Kidney (tissue), 14 donors: ENCODE data around the gene ECHS1. TPM values are rescaled to one million over a fixed set of nuclear protein-coding genes. Genes with fewer than 3 reads are reported as not detected.

Experiments
- DNase-seq, 5 donors: peaks; one replicate each; pipeline ENCODE4 v3.0.0-alpha.2; 2013 to 2020
- FAIRE-seq: peaks from 2 replicates; lab custom pipeline; 2012; peaks lifted over from hg19 to GRCh38; lab: Jason Lieb, UNC
- H3K27ac ChIP-seq, 2 donors: one replicate each; pipeline ENCODE4 v1.7.0; 2013; ENCODE audit warnings: low read depth in 2 of 2, low read length in 2 of 2, inconsistent platforms in 1 of 2
- H3K27me3 ChIP-seq: one replicate; pipeline ENCODE4 v1.7.1; 2013; ENCODE audit warnings: low read length, inconsistent platforms; ENCODE audit not compliant: control insufficient read depth, insufficient read depth
- H3K36me3 ChIP-seq, 3 donors: one replicate each; pipeline versions ENCODE4 v1.7.0 to v1.7.1; 2013; ENCODE audit warnings: low read length in 3 of 3, control low read depth in 1 of 3, inconsistent platforms in 1 of 3; ENCODE audit not compliant: insufficient read depth in 3 of 3, control insufficient read depth in 2 of 3
- H3K4me1 ChIP-seq, 3 donors: one replicate each; pipeline versions ENCODE4 v1.7.0 to v1.7.1; 2013; ENCODE audit warnings: low read length in 3 of 3, inconsistent platforms in 1 of 3, low read depth in 1 of 3; ENCODE audit not compliant: control insufficient read depth in 2 of 3, insufficient read depth in 2 of 3
- H3K4me3 ChIP-seq, 3 donors: one replicate each; pipeline versions ENCODE4 v1.7.0 to v1.8.1; 2013; ENCODE audit warnings: low read length in 3 of 3, control low read depth in 1 of 3, inconsistent platforms in 1 of 3
- H3K9ac ChIP-seq, 3 donors: one replicate each; pipeline versions ENCODE4 v1.7.0 to v1.7.1; 2013; ENCODE audit warnings: low read length in 3 of 3, control low read depth in 1 of 3, inconsistent platforms in 1 of 3
- H3K9me3 ChIP-seq, 3 donors: one replicate each; pipeline versions ENCODE4 v1.7.0 to v1.7.1; 2013; ENCODE audit warnings: low read length in 3 of 3, control low read depth in 1 of 3, inconsistent platforms in 1 of 3; ENCODE audit not compliant: control insufficient read depth in 2 of 3, insufficient read depth in 1 of 3
- CTCF ChIP-seq: IDR thresholded peaks from 3 replicates; pipeline ENCODE4 v1.5.1; 2012; ENCODE audit warnings: mild to moderate bottlenecking, moderate library complexity, borderline replicate concordance; ENCODE audit not compliant: insufficient read depth; ENCODE audit errors: extremely low read depth
- intact Hi-C: fragments of 100-400 bp; cut with DNase I; formaldehyde crosslinking; loops from one replicate; pipeline ENCODE4 v1.11.1; 2022
- polyA plus RNA-seq: library from polyadenylated mRNA; stranded (reverse); fragments of 350-450 nt; fragmentation: Illumina TruSeq; extraction: RNeasy Lipid Tissue Mini Kit (QIAGEN cat#74804); gene quantifications from one replicate; pipeline ENCODE4 v1.2.3, GENCODE V29; 2014; ENCODE audit warnings: low read depth, low replicate concordance; ENCODE audit not compliant: insufficient read depth
- total RNA-seq: library from RNA; stranded (reverse); fragmentation: NEBNext Ultra II Directional; extraction: Animal tissue kit (Norgen Biotek cat#: 25700); gene quantifications from one replicate; pipeline ENCODE4 v1.2.1, GENCODE V29; 2021
- donor health status: control.
- donor health status: control.
- donor health status: control.
- donor health status: control.
- donor health status: control.
- donor health status: DM: yes; HTN: yes; CAD: no.
- donor health status: Normal renal cell carcinoma (clear cell type).

ECHS1 gene
- total and polyA plus RNA-seq, 2 donors from 2014 or later: 85.6 to 599 TPM

GRCh38 chr10:133337370-133337725 lies 35.8 kb downstream of the ECHS1 start:
- no peak for TF ChIP-seq CTCF
- Histone ChIP-seq H3K27me3 (peaks cover 21% of the 10 kb centered on the region), H3K27ac (no peak overlapping the region), H3K9me3 (no peaks in the 10 kb centered on the region), H3K4me3 (no peak overlapping the region), H3K9ac (no peak overlapping the region), H3K4me1 (peaks cover 0 to 4% (median 0%) of the 10 kb centered on the region in 3 donors), H3K36me3 (no peaks in the 10 kb centered on the region)
- intact Hi-C loops: no loop called here
- no peak for DNase-seq
- FAIRE-seq: no peak

GRCh38 chr10:133336577-133337369 lies 36.4 kb downstream of the ECHS1 start, which contains the start of gene CALY:
Gene CALY (minus strand): TSS chr10:133336896. CDS start chr10:133328989, 7,907 bp downstream.
- no peak for TF ChIP-seq CTCF
- no peaks in the 10 kb centered on the region for H3K9me3 ChIP-seq
- intact Hi-C loops: no loop called here
- no peak within 1 kb of the TSS for H3K4me3 ChIP-seq
- H3K27ac ChIP-seq: no peak within 1 kb of the TSS
- H3K36me3 ChIP-seq: no peaks in the 10 kb centered on the region
- peaks cover 26% of the 10 kb centered on the region for H3K27me3 ChIP-seq
- no peak for FAIRE-seq
- no peak within 1 kb of the TSS for H3K9ac ChIP-seq
- H3K4me1 ChIP-seq: peaks cover 0 to 4% (median 0%) of the 10 kb centered on the region in 3 donors
- peak in 3 of 5 donors; percentile 50 to 85 (median 55) for DNase-seq

- Histone ChIP-seq H3K9me3 (no peaks in the 10 kb centered on the region), H3K4me3 (no peak overlapping the region), H3K36me3 (no peaks in the 10 kb centered on the region), H3K27me3 (peaks cover 26% of the 10 kb centered on the region), H3K9ac (no peak overlapping the region), H3K4me1 (peaks cover 0 to 4% (median 0%) of the 10 kb centered on the region in 3 donors), H3K27ac (no peak overlapping the region)
- FAIRE-seq (no peak), DNase-seq (peak in 1 of 5 donors; percentile 72)
- intact Hi-C loops: no loop called here
- no peak for TF ChIP-seq CTCF
These were observed 37.0 kb downstream of the ECHS1 start for GRCh38 chr10:133336118-133336576.
